ENCODE measurements around the gene EXOC8. TPM values are rescaled to one million over a fixed set of nuclear protein-coding genes. Genes with fewer than 3 reads are reported as not detected.

Gene EXOC8
- 10.3 and 15.6 TPM in 2 replicates for total RNA-seq

GRCh38 chr1:231337472-231338269 lies at the start of gene EXOC8:
Gene EXOC8, minus strand, starts transcription at chr1:231337852. Its CDS starts 107 bp downstream, at chr1:231337745.

GRCh38 chr1:231338270-231339128 lies 847 bp upstream of the EXOC8 start, which contains the start of gene SPRTN:
Gene SPRTN, plus strand, starts transcription at chr1:231338293. Its CDS starts 91 bp downstream, at chr1:231338384.

Other genes with a start within 250 kb of the EXOC8 start
- under 0.01 TPM in 1 of 2 replicates, not detected in the other for gene TRIM67, start 175.8 kb downstream of the EXOC8 start, total RNA-seq
- gene GNPAT, start 96.6 kb downstream of the EXOC8 start, total RNA-seq = 41.5 and 51.8 TPM in 2 replicates
- gene SPRTN, start 441 bp upstream of the EXOC8 start, total RNA-seq = 11.0 and 15.1 TPM in 2 replicates
- gene EGLN1, start 84.4 kb upstream of the EXOC8 start, total RNA-seq = 28.3 and 44.0 TPM in 2 replicates
- 28.3 and 37.7 TPM in 2 replicates for gene TSNAX, start 190.8 kb upstream of the EXOC8 start, total RNA-seq